Activated CD8-positive, alpha-beta memory T cell treated with anti-CD3 and anti-CD28 coated beads, Interleukin-2, amount 50 U/mL, for 4 hours (primary cell): ENCODE results near the gene ZNF507.
"Not testable (repeated sequence)": the region's sequence is repeated elsewhere in the genome, so short reads cannot be mapped to it uniquely, and the experiment has no call there.

Experiments used
- DNase-seq: peaks from one replicate; pipeline ENCODE4 v3.0.0-alpha.2; 2020

Gene ZNF507

DNA sequence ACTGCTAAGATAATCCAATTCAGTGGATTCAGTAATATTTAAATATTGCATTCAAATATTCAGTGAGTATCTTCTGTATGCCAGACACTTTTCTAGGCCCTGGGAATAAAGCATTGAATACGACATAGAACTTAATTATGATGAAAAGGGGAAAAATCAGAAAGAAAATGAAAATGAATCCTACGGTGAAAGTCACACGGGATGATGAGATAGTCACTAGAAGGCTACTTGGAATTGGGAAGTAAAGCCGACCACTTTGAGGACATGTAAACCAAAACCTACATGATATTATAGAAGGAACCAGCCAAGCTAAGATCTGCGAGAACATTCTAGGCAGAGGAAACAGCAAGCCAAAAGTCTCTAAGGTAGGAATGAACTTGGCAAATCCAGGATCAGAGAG is 70.3 kb downstream of the ZNF507 start:
- no peak for DNase-seq

DNA sequence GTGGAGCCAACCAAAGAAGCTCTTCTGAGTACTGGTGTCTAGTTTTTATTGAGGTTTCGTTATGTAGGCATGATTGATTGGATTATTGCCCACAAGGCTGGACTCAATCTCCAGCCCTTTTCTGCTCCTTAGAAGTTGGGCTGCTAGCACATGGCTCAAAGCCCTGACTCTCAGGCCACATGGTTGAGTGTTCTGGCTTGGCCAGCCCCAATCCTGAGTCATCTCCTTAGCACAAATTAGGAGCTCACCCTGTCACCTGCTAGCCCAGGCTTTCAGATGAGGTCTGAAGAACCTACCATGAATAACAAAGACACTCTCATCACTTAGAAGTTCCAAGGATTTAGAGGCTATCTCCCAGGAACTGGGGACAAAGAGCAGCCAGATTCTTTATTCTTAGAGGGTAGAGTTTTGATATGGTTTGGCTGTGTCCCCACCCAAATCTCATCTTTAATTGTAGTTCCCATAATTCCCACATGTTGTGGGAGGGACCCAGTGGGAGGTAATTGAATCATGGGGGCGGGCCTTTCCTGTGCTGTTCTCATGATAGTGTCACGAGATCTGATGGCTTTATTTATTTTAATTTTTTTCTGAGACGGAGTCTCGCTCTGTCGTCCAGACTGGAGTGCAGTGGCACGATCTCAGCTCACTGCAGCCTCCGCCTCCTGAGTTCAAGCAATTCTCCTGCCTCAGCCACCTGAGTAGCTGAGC is 71.5 kb downstream of the ZNF507 start:
- DNase-seq: no peak

- no peak for DNase-seq
Observed at GRCh38 chr19:32418155-32418554, 72.7 kb downstream of the ZNF507 start.

GRCh38 chr19:32421589-32422361 is 76.4 kb downstream of the ZNF507 start:
- DNase-seq: no peak

GRCh38 chr19:32422435-32422834 is 77.0 kb downstream of the ZNF507 start:
- DNase-seq: no peak

DNA sequence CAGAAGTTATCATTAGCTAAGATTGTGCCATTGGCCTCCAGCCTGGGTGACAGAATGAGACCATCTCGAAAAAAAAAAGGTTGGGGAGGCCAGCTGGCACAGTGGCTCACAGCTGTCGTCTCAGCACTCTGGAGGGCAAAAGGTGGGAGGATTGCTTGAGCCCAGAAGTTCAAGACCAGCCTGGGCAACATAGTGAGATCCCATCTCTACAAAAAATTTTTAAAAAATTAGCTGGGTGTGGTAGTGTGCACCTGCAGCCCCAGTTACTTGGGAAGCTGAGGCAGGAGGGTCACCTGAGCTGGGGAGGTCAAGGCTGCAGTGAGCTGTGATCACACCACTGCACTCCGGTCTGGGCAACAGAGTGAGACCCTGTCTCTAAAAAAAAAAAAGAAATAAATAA is 78.5 kb downstream of the ZNF507 start:
- DNase-seq: not testable (repeated sequence)

DNA sequence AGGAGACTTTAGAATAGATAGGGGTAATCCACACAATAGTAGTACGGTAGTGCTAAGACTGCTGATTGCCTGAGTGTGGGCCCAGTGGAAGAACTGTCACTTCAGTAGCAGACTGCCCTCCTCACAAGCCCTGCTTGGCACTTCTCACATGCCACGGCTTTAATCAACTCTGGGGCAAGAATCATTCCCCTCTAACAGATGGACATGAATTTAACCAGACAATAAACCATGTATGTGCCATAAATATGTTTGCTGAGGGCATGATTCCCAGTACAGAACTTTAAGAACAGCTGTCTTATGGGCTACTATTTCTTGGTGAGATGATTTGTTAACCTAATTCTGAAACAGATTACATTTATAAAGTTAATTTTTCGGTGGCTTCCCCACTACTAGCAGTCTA is 82.1 kb downstream of the ZNF507 start:
- no peak for DNase-seq

DNA sequence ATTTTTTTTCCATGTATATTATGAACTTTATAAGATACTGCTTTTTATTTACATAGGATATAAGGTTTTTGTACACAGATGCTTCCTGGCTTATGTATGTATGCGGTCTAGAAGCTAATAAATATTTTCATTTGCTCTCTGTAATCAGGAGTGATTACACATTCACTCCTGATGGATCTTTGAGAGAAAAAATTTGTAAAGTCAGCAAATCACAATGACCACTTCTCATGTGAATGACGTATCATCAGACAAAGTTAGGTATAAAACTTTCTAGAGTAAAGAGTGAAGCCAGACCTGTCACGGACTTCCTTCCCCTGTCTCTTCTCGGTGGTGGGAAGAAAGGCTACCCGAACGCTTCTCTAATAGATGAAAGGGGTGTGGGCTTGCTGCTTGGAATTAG is 91.3 kb downstream of the ZNF507 start:
- DNase-seq: no peak

GRCh38 chr19:32437096-32437495 is 91.7 kb downstream of the ZNF507 start:
- no peak for DNase-seq
